Activated T-cell treated with anti-CD3 and anti-CD28 coated beads, Interleukin-2, amount 50 U/mL, for 48 hours (primary cell): ENCODE data around the gene PARVB.

Experiments
- DNase-seq, 2 experiments: peaks; one replicate each; pipeline ENCODE4 v3.0.0-alpha.2; 2020

Gene PARVB

DNA sequence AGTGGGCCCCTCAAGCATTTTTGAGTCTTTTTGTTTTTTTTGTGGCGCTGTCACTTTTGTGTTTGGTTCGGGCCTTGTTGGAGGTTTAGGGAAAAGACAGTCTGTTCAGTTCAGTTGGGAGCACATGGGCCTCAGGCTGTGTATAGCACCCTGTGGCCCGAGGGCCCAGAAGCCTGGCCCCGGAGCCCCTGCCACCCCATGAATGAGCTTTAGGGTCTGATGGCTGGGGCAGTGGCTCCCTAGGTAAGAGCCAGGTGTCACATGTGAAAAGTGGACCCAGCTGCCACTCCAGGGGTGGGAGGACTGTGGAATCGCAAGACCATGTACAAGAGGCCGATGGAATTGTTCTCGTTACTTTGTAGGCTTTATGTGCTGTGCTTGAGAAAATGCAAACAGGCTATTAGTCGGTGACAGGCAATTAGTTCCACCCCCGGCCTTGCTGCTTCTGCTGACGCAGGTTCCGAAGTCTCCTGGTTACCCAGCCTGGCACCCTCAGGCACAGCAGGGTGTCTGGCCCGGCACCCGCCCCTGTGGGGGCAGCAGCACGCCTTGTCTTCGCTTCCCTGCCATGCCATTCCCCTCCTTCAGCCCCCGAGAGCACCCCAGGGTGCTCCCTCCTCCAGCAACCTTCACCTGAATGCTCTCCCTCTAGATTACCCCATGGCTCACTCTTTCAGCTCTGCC, 118.5 kb downstream of the PARVB start:
- DNase-seq = no peak

DNA sequence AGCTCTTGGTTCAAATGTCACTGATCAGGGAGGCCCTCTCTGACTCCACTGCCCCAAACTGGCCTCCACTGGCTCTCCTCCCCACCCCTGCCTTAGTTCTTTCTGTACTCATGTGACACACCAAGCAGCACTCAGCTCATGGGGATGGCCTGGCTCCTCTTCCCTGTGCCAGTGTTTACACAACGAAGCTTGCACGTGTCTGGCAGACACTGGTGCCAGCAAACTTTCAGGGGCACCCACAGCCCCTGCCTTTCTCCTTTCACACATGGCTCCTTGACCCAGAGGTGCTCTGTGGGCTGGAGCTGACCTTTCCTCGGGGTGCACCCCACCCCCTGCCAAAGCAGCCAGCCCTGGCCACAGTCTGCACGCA, 119.0 kb downstream of the PARVB start:
- no peak for DNase-seq

DNA sequence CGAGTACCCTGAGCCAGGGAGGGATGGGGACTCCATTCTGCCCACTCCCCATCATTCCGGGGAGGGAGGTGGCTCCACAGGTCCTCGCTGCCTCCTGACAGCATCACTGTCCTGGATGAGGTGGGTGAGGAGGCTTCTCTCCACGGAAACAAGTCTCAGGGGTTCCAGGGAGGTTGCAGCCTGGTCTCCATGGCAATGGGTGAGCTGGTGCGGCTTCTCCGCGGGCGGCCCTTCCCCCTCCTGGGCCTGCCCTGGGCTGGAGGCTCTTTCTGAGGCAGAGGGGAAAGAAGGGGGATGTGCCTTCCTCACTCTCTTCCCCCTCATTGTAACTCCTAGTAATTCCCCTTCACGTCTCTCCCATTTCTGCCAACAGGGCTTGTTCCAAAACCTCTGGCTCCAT, 119.5 kb downstream of the PARVB start:
- DNase-seq = no peak

DNA sequence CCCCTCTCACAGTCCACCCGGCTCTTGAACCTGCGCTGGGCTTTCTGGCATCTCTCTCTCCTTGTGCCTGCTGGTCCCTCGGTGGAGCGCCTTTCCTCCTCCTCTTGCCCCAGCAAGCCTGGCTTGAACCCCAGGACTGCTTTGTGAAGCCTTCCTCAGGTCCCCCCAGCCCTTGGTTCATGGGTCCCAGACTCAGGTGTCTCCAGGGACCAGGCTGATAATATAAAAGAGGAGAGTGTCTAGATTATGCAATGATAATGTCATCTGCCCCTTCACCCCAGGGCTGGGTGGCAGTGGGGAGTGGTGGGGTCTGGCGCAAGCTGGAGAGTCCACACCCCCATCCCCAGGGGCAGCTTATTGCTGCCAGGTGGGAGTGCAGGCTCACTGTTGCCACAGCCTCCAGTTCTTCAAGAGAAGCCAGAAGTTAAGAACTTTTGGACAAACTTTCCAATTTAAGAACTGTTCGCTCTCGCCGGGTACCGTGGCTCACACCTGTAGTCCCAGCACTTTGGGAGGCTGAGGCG, 120.0 kb downstream of the PARVB start:
- no peak for DNase-seq

DNA sequence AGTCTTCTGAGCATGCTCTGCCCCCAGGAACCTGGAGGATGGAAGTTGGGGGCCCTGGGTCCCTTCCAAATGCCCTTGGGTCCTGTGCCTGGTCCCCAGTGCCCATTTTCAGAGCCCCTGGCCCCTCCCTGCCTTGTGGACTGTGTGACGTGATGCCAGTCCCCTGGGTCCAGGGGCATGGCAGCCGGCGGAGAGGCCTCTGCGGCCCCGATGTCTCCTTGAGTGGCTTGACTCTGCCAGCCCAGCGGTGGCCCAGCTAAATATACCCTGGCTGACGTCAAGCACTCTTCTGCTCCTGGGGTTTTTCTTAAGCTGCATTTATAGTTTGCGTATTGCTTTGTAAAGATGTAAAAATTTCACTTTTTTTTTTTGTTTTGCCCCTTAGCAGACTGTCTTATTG, 121.4 kb downstream of the PARVB start:
- DNase-seq = no peak

DNA sequence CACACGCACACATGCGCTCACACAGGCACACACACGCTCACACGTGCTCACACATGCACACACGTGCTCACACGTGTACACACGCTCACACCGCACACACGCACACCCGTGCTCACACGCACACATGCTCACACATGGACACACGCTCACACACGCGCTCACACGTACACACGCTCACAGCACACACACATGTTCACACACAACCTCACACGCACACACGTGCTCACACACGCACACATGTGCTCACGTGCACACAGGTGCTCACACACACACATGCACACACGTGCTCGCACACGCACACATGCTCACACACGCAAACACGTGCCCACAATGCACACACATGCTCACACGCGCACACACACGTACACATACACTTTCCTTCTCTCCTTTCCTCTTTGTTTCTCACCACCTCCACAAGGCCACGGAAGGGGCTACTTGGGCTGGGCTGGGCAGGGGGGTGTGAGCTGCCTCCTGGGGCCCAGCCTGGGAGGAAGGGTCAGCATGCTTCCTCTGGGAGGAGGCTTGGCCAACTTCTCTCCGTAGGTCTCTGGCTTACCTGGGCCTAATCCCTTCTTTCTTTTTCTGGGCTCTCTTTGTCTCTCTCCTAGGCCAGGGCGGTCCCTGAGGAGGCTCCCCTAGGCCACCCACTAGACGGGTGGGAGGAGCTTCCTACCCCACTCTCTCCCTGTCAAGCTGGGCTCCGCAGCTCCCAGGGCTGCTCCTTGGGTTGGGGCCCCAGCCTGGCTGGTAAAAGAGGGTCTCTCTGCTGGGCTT, 122.2 kb downstream of the PARVB start:
- DNase-seq = no peak

DNA sequence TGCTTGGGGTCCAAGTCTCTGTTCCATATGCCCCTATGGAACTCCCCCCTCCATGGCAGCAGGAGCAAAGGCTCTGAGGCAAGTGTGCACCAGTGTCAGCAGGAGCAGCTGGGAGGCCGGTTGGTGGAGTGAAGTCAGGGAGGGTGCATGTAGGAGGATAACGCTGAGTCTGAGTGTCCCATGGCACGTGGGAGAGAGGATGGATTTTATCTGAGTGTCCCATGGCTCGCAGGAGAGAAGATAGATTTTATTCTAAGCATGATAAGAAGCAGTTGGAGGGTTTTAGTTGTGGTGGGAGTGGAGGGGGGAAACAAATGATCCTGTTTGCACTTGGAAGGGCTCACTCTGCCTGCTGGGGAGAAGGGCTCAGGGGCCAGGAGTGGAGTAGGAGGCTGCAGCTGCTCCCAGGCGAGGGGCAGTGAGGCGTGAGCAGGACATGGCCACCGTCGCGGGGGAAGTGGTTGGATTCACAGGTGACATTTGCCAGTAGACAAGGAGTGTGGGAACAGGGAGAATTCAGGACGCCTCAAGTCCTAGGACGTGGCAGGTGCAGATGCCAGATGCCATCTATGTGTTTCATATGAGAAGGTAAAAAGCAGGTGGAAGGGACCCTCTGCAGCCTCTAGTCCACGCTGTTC, 123.0 kb downstream of the PARVB start:
- no peak for DNase-seq

DNA sequence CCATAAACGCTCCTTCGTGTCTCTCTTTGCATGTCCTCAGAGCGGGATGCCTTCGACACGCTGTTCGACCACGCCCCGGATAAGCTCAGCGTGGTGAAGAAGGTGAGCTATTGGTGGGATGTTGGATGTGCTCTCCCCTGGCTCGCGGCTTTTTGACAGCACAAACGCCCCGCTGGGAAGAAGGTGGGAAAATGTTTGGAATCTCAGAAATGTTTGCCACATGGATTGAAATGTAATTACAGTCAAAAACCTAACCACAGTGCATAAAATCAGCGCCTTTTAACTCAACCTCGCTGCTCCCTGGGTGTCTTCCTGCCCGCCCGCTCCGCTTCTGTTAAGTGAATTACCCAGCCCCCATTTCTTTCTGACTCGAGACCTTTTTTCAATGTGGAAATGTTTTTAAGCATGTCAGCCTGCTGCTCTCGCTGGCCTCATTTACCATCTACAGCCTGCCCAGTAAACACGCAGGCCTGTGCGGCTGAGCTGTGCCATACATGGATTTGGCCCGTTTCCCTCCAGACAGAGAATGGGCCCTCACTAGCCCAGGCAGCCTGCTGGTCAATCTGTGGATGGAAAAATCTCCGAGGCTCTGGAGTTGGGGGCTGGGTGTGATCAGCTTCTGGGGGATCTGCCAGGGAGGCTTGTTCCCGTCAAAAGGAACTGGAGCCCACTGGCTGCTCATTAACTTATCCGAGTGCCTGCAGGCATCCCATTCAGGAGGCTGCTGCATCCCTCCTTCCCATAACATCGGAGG, 123.9 kb downstream of the PARVB start:
- DNase-seq = no peak

DNA sequence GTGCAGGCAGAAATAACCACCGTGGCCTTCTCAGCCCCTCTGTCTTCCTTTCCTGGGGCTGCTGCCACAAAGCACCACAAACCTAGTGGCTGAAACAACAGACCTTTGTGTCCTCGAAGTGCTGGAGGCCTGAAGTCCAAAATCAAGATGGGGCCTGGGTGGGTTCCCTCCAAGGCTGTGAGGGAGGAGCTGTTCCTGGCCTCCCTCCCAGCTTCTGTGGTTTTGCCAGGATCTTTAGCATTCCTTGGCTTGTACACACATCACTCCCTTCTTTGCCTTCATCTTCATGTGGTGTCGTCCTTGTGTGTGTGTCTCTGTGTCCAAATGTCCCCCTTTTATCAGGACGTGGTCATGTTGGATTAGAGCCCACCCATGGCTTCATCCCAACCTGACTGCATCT, 127.6 kb downstream of the PARVB start:
- no peak for DNase-seq

DNA sequence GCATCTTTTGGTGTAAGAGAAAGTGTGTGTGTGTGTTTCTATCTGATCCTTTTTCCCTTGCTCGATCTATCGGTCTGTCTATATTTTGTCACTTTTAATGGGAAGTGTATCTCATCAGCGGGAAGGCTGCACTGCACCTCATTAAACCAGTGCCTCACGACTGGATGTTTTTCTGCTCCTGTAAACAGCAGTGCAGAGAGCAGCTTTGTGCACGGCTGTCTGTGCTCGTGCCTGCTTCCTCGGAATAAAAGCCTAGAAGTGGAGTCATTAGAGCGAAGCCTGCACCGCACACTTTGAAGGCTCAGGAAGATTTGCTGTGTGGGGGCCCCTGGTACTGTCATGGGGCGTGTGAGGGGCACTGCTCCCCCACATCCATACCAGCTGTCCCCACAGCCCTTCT, 129.6 kb downstream of the PARVB start:
- DNase-seq = no peak

DNA sequence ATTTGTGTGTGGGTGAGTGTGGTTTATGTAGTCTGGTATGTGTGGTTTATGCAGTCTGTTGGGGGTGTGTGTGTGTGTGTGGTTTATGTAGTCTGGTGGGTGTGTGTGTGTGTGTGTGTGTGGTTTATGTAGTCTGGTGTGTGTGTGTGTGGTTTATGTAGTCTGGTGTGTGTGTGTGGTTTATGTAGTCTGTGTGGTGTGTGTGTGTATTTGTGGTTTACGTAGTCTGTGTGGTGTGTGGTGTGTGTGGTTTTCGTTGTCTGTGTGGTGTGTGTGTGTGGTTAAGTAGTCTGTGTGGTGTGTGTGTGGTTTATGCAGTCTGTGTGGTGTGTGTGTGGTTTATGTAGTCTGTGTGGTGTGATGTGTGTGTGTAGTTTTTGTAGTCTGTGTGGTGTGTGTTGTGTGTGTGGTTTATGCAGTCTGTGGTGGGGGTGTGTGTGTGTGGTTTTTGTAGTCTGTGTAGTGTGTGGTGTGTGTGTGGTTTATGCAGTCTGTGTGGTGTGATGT, 130.4 kb downstream of the PARVB start:
- peak; percentile 26 to 35 for DNase-seq

DNA sequence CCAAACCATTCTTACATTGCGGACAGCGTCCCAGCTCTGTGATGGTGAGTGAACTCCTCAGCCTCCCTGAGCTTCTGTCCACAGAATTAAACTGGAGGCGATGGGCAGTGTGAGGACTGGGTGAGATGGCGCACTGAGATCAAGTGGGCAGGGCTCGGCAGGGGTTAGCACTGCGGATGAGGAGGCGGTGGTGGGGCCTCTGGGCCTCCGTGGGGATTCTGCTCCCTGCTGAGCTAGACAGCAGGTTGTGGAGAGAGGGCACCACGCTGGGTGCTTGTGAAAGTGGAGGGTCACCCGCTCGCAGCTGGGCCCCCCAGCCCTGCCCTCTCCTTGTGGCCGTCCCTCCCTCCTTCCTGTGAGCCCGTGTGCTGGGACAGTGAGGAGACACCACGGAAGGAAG, 131.0 kb downstream of the PARVB start:
- no peak for DNase-seq

DNA sequence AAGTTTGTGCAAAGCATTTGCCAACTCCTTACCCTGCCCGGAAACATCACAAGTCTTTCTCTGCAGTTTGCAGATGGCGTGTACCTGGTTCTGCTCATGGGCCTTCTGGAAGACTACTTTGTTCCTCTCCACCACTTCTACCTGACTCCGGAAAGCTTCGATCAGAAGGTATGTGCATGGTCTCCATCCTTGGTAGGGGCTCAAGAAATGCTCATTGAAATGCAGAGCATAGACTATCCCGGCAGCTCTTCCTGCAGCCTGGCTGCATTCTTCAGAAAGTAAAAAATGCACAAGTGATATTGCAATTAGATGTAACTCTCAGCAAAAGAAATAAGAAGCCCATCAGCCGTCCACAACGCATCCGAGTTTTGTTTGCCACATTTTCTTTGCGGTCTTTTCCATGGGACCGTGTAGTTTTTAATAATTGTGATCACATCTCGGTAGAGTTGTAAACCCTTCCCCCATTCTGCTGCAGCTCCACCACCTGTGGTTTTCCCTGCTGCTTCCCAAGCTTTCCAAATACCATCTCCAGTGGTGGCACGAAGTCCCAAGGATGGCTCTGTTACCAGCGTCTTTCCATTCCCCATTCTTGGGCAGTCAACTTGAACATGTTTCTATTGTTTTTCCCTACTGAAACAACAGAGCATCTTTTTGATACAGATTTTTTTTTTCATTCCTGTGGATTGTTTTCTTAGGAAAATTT, 134.0 kb downstream of the PARVB start:
- no peak for DNase-seq

DNA sequence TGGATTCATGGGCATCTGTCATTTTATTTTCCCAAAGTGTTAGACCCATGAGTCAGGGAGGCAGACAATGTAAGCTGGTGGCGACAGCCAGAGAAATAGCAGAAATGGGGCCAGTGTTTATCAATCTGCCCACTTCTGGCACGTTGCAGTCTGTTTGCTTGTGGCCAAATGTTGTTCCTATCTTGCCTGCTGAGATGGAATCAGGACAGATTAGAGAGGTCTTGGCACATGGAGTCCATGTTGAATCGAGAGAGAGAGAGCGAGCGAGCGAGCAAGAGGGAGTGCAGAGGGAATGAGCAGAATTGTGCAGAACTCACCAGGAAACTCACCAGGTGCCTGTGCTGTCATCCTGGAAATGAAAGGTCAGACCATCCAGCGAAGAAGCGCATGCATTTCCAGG, 134.7 kb downstream of the PARVB start:
- no peak for DNase-seq

DNA sequence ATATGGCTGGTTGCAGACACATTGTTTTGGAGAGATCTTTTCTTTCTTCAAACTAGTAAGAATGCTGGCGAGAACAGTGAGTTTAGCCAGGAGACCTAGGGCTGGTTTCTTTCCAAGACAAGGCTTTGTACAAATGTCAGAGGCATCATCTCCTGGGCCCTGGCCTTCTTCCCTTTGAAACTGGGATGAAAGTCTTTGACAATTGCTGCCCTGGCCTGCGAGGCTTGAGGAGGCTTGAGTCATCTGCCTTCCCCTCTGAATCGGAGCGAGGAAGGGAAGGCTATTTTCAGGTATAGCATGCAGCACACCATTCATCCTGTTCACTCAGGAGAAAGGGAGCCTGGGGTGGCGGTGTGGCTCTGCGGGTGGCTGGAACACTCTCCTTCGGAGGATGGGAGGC, 135.1 kb downstream of the PARVB start:
- DNase-seq = no peak

DNA sequence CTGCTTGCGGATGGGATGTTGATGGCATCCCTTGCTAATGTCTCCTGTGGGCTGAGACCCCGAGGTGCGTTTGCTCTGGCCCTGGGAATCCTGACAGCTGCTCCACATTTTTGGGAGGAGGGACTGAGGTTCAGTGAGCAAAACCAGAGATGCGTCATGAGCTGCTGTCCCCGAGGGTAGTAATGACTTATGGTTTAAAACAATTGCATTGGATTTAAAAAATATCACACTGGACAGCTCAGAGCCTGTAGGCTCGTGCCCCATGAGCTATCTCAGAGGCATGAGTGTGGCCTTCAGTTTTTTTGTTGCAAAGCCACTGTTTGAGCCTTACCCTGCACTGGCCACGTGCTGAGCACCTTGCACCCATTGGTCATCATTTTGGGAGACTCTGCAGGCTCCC, 135.7 kb downstream of the PARVB start:
- DNase-seq = no peak

DNA sequence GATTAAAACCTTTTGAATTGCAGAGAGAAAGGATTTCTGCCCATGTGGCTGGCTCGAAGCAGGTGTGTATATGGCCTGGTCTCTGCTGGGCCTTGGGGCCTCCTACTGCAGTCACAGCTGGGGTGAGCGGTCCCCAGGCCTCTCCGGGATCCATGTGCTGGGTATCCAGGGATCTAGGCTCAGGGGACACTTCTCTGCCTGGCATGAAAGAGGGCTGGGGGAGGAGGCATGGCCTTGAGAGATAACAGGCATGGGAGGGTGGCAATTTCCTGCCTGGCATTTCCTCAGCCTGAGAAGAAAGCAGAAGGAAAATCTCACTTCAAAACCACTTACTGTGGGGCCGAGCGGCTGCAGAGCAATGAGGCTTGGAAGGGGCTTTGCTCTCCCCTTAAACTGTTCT, 136.3 kb downstream of the PARVB start:
- no peak for DNase-seq

DNA sequence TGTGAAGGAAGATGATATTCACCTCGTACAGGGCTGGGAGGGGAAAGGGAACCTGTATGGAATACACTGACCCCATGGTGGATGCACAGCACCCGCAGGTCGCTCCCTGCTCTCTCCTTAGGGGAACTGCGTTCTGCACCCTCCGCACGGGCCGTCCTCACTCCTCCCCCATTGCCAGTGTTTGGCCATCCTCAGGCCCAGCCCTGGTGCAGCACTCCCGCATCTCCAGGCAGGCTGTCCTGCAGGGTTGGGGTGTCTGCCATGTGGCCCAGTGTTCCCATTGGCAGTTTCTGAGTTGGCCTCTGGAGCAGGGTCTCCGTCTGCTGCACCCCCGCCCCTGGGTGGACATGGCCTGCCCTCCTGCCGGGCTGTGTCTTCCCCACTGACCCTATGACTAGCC, 137.6 kb downstream of the PARVB start:
- no peak for DNase-seq

DNA sequence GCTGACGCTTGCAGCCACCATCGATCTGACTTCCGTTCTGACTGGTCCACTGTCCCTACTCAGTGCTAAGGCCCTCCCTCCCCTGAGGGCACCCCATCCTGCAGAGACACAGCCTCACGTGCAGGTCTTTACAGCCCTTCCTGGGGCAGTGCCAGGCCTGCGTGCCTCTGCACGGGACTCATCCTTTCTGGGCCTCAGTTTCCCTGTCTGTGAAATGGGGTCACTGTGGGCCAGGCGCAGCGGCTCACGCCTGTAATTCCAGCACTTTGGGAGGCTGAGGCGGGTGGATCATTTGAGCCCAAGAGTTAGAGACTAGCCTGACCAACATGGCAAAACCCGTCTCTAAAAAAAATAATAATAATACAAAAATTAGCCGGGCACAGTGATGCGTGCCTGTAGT, 138.9 kb downstream of the PARVB start:
- DNase-seq = no peak

DNA sequence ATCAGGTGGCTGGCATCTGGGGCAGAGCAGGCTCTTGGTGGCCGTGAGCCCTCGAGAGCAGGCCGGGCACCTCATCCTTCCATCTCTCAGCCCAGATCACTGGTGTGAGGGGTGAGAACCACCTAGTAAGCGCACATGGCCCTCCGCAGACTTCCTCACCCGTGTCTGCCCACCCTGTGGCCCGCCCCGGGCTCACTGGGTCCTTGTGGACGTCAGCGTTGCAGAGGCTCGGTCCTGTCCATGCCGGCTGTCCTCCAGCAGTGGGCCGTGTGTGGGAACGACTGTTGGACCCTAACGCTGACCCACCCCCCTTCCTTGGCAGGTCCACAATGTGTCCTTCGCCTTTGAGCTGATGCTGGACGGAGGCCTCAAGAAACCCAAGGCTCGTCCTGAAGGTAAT, 139.4 kb downstream of the PARVB start:
- DNase-seq = no peak

DNA sequence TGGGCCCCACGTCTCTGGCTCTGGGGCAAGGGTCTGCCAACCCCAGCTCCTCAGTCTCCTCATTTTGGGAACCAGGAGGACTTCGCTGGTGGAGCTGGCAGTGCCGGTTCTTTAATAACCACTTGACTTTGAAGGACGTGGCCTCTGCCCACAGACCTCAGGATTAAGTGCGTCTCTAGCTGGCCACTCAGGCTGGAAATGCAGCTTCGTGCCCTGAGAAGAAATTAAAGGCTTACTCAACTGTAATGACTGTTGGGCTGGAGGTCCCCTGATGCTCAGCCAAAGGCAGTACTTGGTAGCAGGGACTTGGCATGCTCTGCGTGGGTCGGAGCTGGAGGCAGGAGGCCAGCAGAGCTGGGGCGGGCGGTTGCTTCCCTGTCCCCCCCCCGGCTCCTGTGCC, 139.9 kb downstream of the PARVB start:
- DNase-seq = no peak

DNA sequence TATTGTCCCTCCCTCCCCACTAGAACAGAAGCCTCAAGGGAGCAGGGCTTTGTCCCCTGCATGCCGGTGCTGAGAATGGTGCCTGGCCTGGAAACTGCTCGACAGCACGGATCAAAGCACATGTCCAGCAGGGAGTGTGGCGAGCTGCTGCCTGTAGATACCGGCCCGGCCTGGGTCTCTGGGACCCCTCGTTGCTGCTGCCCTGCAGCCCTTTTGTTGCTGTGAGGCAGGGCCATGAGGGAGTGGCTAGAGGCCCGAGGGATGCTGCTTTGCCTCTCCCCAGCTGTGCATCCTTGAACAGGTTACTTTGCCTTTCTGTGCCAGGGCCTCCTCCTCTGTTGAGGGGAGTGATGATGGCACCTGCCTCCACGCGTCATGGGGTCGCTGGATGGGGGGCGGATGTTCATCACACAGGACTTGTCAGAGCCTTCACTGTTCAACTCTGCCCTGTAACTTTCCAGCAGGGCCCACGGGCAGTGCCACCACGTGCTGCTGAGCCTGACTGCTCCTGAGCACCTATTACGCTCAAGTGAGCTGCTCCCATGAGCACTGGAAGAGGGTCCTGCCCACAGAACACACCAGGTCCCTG, 141.3 kb downstream of the PARVB start:
- no peak for DNase-seq
